ENCODE measurements around the gene MTCL1. TPM values are rescaled to one million over a fixed set of nuclear protein-coding genes. Genes with fewer than 3 reads are reported as not detected.

The MTCL1 gene
- total RNA-seq, 1 donor from 2014 or later: 50.5 TPM

DNA sequence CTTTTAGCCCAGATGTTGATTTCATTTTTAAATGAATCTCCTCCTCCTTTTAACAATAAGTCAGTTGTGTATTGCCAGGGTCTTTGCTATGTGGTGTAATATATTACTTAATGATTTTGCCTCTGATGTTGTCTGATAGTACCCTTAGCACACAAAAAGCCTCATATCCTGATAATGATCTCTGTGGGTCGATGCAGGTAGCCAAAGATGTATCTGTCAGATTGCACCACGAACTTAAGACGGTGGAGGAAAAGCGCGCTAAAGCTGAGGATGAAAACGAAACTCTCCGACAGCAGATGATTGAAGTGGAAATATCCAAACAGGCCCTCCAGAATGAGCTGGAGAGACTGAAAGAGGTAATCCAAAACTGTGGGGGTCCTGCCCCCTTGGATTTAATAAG lies 14.8 kb downstream of the MTCL1 start:
- peaks cover 1% of the 10 kb centered on the region for H3K36me3 ChIP-seq (ENCODE audit: control insufficient read depth, insufficient read depth, low read length)
- H3K4me3 ChIP-seq (ENCODE audit: low read depth, low read length): no peak overlapping the region
- no peak for DNase-seq (ENCODE audit: low read depth)
- TF ChIP-seq, protein P1, sequence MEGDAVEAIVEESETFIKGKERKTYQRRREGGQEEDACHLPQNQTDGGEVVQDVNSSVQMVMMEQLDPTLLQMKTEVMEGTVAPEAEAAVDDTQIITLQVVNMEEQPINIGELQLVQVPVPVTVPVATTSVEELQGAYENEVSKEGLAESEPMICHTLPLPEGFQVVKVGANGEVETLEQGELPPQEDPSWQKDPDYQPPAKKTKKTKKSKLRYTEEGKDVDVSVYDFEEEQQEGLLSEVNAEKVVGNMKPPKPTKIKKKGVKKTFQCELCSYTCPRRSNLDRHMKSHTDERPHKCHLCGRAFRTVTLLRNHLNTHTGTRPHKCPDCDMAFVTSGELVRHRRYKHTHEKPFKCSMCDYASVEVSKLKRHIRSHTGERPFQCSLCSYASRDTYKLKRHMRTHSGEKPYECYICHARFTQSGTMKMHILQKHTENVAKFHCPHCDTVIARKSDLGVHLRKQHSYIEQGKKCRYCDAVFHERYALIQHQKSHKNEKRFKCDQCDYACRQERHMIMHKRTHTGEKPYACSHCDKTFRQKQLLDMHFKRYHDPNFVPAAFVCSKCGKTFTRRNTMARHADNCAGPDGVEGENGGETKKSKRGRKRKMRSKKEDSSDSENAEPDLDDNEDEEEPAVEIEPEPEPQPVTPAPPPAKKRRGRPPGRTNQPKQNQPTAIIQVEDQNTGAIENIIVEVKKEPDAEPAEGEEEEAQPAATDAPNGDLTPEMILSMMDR (IDR thresholded peaks at IDR 0.05; ENCODE audit: insufficient read depth, low read length, poor library complexity, severe bottlenecking): no peak
- no peaks in the 10 kb centered on the region for H3K27me3 ChIP-seq (ENCODE audit: control insufficient read depth, insufficient read depth, low read length)

DNA sequence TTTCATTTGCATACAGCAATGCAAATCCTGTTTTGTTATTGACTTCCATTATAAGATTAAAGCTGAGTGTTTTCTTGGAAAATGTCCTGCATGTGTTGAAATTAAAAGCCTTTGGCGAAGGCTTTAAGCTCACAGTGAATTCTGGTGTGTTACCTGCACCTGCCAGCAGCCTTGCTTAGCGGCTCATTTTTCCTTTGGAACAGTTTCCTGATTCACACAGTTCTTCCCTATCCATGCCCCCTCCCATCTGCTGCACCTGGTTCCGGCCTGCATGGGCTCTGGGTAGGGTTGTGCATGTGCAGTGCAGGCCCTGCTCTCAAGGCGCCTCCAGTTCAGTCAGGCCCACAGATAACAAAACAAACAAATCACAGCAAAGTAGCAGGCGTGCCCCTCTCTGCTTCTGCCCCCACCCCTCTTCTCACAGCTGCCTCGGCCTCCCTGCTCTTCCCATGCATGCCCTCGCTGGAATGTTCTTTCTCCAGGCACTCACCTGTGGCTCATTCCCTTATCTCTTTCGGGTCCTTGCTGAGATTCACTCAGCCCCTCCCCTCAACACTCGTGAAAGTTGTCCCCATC lies 15.8 kb downstream of the MTCL1 start:
- DNase-seq (ENCODE audit: low read depth): no peak
- TF ChIP-seq, protein P1 (IDR thresholded peaks at IDR 0.05; ENCODE audit: insufficient read depth, low read length, poor library complexity, severe bottlenecking): no peak
- Histone ChIP-seq H3K36me3 (ENCODE audit: control insufficient read depth, insufficient read depth, low read length) (peaks cover under 1% of the 10 kb centered on the region), H3K27me3 (ENCODE audit: control insufficient read depth, insufficient read depth, low read length) (no peaks in the 10 kb centered on the region), H3K4me3 (ENCODE audit: low read depth, low read length) (no peak overlapping the region)

DNA sequence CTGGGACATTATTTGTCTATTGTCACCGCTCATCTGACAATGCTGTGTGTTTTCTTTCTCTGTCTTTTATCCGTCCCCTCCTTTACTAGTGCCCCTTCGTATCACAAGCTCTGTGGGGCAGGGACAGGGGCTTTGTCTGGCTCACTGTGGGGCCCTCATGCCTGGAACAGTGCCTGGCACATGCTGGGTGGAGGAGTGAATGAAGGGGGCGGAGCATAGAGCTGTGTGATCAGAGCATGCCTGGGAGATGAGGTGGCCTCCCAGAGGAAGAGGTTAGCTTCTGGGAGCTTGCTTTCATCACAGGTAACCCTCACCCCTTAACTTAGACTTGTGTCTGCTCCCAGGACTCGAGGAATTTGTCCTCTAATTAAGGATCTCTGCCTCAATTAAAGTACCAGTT lies 16.4 kb downstream of the MTCL1 start:
- no peak overlapping the region for H3K4me3 ChIP-seq (ENCODE audit: low read depth, low read length)
- H3K36me3 ChIP-seq (ENCODE audit: control insufficient read depth, insufficient read depth, low read length): peaks cover under 1% of the 10 kb centered on the region
- TF ChIP-seq, protein P1 (IDR thresholded peaks at IDR 0.05; ENCODE audit: insufficient read depth, low read length, poor library complexity, severe bottlenecking): no peak
- no peaks in the 10 kb centered on the region for H3K27me3 ChIP-seq (ENCODE audit: control insufficient read depth, insufficient read depth, low read length)
- DNase-seq (ENCODE audit: low read depth): no peak

DNA sequence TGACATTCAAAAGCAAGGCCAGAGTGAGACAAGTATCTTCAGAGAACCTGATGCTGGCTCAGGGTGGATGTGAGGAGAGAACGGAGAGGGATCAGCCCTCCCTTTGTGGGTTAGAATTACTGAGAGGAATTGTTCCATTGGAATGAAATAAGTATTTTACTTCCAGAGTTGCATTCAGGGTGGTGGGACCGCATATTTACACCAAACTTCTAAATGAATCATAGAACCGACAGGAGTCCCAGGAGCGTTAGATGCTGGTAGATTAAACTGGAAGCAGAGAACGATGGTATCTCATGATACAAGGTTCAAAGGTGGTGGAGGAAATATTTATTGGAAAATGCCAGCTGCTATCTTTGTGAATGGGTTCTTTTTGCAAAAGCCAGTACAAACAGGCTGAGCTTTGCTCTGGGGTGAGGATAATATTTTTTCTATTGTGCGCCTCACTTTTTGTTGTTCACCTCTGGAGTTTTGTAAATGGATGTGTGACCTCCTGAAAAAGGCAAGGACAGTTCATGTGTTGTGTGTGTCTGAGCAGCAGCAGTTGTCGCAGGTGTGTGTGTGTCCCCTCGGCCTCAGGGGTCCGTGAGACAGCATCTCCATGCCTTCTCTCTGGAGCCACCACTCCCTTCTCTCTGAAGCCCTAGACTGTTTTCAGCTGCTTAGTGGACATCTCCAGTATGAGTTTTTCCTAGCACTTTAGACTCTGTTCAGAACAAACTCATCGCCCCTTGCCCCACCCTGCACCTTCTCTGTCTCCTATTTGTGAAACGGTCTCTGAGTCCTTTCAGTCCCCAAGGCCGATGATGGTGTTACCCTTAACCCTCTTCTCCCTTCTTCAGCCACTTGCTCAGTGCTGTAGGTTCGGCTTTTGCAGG lies 17.8 kb downstream of the MTCL1 start:
- TF ChIP-seq, protein P1 (IDR thresholded peaks at IDR 0.05; ENCODE audit: insufficient read depth, low read length, poor library complexity, severe bottlenecking): no peak
- H3K4me3 ChIP-seq (ENCODE audit: low read depth, low read length): no peak overlapping the region
- H3K36me3 ChIP-seq (ENCODE audit: control insufficient read depth, insufficient read depth, low read length): peaks cover 1% of the 10 kb centered on the region
- DNase-seq (ENCODE audit: low read depth): no peak
- no peaks in the 10 kb centered on the region for H3K27me3 ChIP-seq (ENCODE audit: control insufficient read depth, insufficient read depth, low read length)

DNA sequence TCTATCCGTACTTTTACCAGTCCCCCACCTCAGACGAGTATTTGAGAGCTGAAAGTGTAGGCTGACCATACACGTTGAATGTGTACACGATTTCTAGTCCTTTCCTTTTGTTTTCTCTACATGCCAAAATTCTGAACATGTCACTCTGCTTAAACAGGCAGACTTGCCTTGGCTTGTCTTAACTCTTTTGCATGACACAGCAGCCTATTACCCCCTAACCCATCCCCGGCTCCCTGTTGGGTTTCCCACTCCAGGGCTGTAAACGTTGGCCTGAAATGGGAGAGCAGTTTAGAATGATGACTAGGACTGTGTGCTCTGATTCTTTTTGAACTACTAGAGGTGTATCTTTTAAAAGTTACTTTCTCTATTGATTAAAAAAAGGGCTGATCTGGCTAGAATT lies 19.1 kb downstream of the MTCL1 start:
- no peak for DNase-seq (ENCODE audit: low read depth)
- Histone ChIP-seq H3K36me3 (ENCODE audit: control insufficient read depth, insufficient read depth, low read length) (peaks cover 1% of the 10 kb centered on the region), H3K27me3 (ENCODE audit: control insufficient read depth, insufficient read depth, low read length) (no peaks in the 10 kb centered on the region), H3K4me3 (ENCODE audit: low read depth, low read length) (no peak overlapping the region)
- TF ChIP-seq, protein P1 (IDR thresholded peaks at IDR 0.05; ENCODE audit: insufficient read depth, low read length, poor library complexity, severe bottlenecking): no peak
